Measurements from ENCODE around the gene PARD3B. TPM values are rescaled to one million over a fixed set of nuclear protein-coding genes. Genes with fewer than 3 reads are reported as not detected.

PARD3B gene
- total RNA-seq, 1 donor from 2014 or later = not detected

GRCh38 chr2:204678031-204678430, 132.8 kb downstream of the PARD3B start:
- H3K27ac Mint-ChIP-seq = no peak overlapping the region
- H3K9me3 Mint-ChIP-seq = no peaks in the 10 kb centered on the region
- no peak for TF ChIP-seq CTCF (IDR thresholded peaks at IDR 0.05)
- no peaks in the 10 kb centered on the region for H3K27me3 Mint-ChIP-seq
- no peaks in the 10 kb centered on the region for H3K4me1 Mint-ChIP-seq
- no peak for ATAC-seq (ENCODE audit: low read depth)
- ChIA-PET CTCF (no interaction called here), POLR2A (no interaction called here)
- DNase-seq = no peak
- H3K36me3 Mint-ChIP-seq (ENCODE audit: low read depth) = no peaks in the 10 kb centered on the region
- no peak overlapping the region for H3K4me3 Mint-ChIP-seq
- intact Hi-C loops (cut with micrococcal nuclease) = no loop called here

GRCh38 chr2:204680576-204680975, 135.3 kb downstream of the PARD3B start:
- POLR2A ChIA-PET = no interaction called here
- TF ChIP-seq CTCF (IDR thresholded peaks at IDR 0.05) = no peak
- H3K4me3 Mint-ChIP-seq = no peak overlapping the region
- no peaks in the 10 kb centered on the region for H3K9me3 Mint-ChIP-seq
- DNase-seq (no peak), ATAC-seq (ENCODE audit: low read depth) (no peak)
- no peak overlapping the region for H3K27ac Mint-ChIP-seq
- intact Hi-C loops (cut with micrococcal nuclease) = no loop called here
- no peaks in the 10 kb centered on the region for H3K4me1 Mint-ChIP-seq
- CTCF ChIA-PET = no interaction called here
- no peaks in the 10 kb centered on the region for H3K27me3 Mint-ChIP-seq
- no peaks in the 10 kb centered on the region for H3K36me3 Mint-ChIP-seq (ENCODE audit: low read depth)

- ATAC-seq (ENCODE audit: low read depth) = no peak
- H3K27ac Mint-ChIP-seq = no peak overlapping the region
- H3K4me1 Mint-ChIP-seq = no peaks in the 10 kb centered on the region
- TF ChIP-seq CTCF (IDR thresholded peaks at IDR 0.05) = no peak
- DNase-seq = no peak
- H3K9me3 Mint-ChIP-seq = no peaks in the 10 kb centered on the region
- no peak overlapping the region for H3K4me3 Mint-ChIP-seq
- H3K27me3 Mint-ChIP-seq = no peaks in the 10 kb centered on the region
- CTCF ChIA-PET = no interaction called here
- intact Hi-C loops (cut with micrococcal nuclease) = no loop called here
- no peaks in the 10 kb centered on the region for H3K36me3 Mint-ChIP-seq (ENCODE audit: low read depth)
- POLR2A ChIA-PET = no interaction called here
Measured at GRCh38 chr2:204681412-204681811, 136.1 kb downstream of the PARD3B start.

- Mint-ChIP-seq H3K4me1 (no peaks in the 10 kb centered on the region), H3K9me3 (no peaks in the 10 kb centered on the region), H3K27me3 (no peaks in the 10 kb centered on the region), H3K27ac (no peak overlapping the region), H3K4me3 (no peak overlapping the region), H3K36me3 (ENCODE audit: low read depth) (no peaks in the 10 kb centered on the region)
- no peak for TF ChIP-seq CTCF (IDR thresholded peaks at IDR 0.05)
- CTCF ChIA-PET = no interaction called here
- DNase-seq (no peak), ATAC-seq (ENCODE audit: low read depth) (no peak)
- POLR2A ChIA-PET = no interaction called here
- intact Hi-C loops (cut with micrococcal nuclease) = no loop called here
Measured at GRCh38 chr2:204683384-204683783, 138.1 kb downstream of the PARD3B start.

GRCh38 chr2:204686406-204686805, 141.1 kb downstream of the PARD3B start:
- ChIA-PET POLR2A (no interaction called here), CTCF (no interaction called here)
- Mint-ChIP-seq H3K4me1 (no peaks in the 10 kb centered on the region), H3K4me3 (no peak overlapping the region), H3K9me3 (no peaks in the 10 kb centered on the region), H3K27me3 (no peaks in the 10 kb centered on the region), H3K36me3 (ENCODE audit: low read depth) (no peaks in the 10 kb centered on the region), H3K27ac (no peak overlapping the region)
- no peak for TF ChIP-seq CTCF (IDR thresholded peaks at IDR 0.05)
- ATAC-seq (ENCODE audit: low read depth) (no peak), DNase-seq (no peak)
- intact Hi-C loops (cut with micrococcal nuclease) = no loop called here

Measured in activated B cell treated with CpG ODN at 0.5 μM for 24 hours (primary cell).